ENCODE results near the gene RNFT2. TPM values are rescaled to one million over a fixed set of nuclear protein-coding genes. Genes with fewer than 3 reads are reported as not detected.

Gene RNFT2
- polyA plus RNA-seq, 1 donor from 2014 or later: 20.6 TPM

DNA sequence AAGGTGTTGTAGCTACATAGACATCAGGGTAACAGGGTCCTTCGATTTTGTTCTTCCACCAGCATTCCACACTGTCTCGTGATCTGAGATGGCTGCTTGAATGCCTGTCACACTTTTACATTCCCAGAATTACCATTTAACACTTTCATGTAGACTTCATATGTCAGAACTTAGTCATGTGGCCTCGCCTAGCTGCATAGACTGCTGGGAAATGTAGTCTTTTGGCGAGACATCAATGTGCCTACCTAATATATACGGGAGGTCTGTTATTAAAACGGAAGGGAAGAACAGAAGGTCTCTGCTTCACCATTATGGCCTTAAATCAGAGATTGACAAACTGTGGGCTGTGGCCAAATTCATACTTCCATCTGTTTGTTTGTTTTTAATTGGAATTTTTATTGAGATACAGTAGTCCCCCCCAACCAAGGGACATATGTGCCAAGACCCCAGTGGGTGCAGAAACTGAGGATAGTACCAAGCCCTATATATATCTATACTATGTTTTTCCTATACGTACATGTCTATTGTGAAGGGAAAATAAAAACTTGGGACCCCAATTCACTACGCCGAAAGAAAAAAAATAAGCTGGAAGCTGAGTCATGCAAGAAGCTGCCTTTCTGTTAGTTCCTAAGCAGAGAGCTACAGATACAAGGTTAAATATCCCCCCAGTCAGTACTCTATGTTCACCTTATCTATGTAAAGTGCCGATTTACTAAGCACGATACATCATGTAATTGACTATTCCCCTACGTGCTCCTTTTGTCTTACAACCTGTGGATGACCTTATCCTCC, 154.4 kb downstream of the RNFT2 start:
- TF ChIP-seq CTCF (IDR thresholded peaks at IDR 0.05; ENCODE audit: poor library complexity, severe bottlenecking) (no peak), SMC3 (conservative IDR thresholded peaks at IDR 0.05; ENCODE audit: poor library complexity) (no peak), TAF1 (IDR thresholded peaks at IDR 0.05; ENCODE audit: low read depth) (no peak), RAD21 (conservative IDR thresholded peaks at IDR 0.05) (no peak), MXI1 (conservative IDR thresholded peaks at IDR 0.05; ENCODE audit: poor library complexity, severe bottlenecking) (no peak), EZH2 (IDR thresholded peaks at IDR 0.05; ENCODE audit: borderline replicate concordance, insufficient read depth, low read length, poor library complexity, severe bottlenecking) (no peak), EP300 (conservative IDR thresholded peaks at IDR 0.05; ENCODE audit: poor library complexity, severe bottlenecking) (no peak), POLR2AphosphoS5 (IDR thresholded peaks at IDR 0.05) (no peak)
- TF ChIP-seq, protein P1, sequence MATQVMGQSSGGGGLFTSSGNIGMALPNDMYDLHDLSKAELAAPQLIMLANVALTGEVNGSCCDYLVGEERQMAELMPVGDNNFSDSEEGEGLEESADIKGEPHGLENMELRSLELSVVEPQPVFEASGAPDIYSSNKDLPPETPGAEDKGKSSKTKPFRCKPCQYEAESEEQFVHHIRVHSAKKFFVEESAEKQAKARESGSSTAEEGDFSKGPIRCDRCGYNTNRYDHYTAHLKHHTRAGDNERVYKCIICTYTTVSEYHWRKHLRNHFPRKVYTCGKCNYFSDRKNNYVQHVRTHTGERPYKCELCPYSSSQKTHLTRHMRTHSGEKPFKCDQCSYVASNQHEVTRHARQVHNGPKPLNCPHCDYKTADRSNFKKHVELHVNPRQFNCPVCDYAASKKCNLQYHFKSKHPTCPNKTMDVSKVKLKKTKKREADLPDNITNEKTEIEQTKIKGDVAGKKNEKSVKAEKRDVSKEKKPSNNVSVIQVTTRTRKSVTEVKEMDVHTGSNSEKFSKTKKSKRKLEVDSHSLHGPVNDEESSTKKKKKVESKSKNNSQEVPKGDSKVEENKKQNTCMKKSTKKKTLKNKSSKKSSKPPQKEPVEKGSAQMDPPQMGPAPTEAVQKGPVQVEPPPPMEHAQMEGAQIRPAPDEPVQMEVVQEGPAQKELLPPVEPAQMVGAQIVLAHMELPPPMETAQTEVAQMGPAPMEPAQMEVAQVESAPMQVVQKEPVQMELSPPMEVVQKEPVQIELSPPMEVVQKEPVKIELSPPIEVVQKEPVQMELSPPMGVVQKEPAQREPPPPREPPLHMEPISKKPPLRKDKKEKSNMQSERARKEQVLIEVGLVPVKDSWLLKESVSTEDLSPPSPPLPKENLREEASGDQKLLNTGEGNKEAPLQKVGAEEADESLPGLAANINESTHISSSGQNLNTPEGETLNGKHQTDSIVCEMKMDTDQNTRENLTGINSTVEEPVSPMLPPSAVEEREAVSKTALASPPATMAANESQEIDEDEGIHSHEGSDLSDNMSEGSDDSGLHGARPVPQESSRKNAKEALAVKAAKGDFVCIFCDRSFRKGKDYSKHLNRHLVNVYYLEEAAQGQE (IDR thresholded peaks at IDR 0.05; ENCODE audit: borderline replicate concordance): no peak
- H3K27ac ChIP-seq (ENCODE audit: low read length): no peak overlapping the region

GRCh38 chr12:116894913-116895312, 156.8 kb downstream of the RNFT2 start:
- H4K20me1 ChIP-seq (ENCODE audit: insufficient read depth): no peaks in the 10 kb centered on the region
- no peak overlapping the region for H3K9ac ChIP-seq (ENCODE audit: low read length)
- H3K4me3 ChIP-seq (ENCODE audit: low read length): no peak overlapping the region
- no peaks in the 10 kb centered on the region for H3K27me3 ChIP-seq (ENCODE audit: insufficient read depth, low read depth, low read length)
- H3K9me2 ChIP-seq (ENCODE audit: insufficient read depth, low read length): no peaks in the 10 kb centered on the region
- no peaks in the 10 kb centered on the region for H3K79me2 ChIP-seq (replicated peaks; ENCODE audit: insufficient read depth, low read length)
- no peaks in the 10 kb centered on the region for H3F3A ChIP-seq (ENCODE audit: insufficient read depth, low read length, poor library complexity, severe bottlenecking)
- H3K27ac ChIP-seq (ENCODE audit: low read length): no peak overlapping the region
- no peak overlapping the region for H3K4me2 ChIP-seq (ENCODE audit: low read length)
- H2AFZ ChIP-seq (ENCODE audit: low read depth, low read length): no peak overlapping the region
- no peaks in the 10 kb centered on the region for H3K9me3 ChIP-seq (ENCODE audit: low read length)
- no peaks in the 10 kb centered on the region for H3K36me3 ChIP-seq (ENCODE audit: insufficient read depth, low read length)
- no peak for TF ChIP-seq EZH2 (IDR thresholded peaks at IDR 0.05; ENCODE audit: borderline replicate concordance, insufficient read depth, low read length, poor library complexity, severe bottlenecking)
- no peak for TF ChIP-seq POLR2AphosphoS5 (IDR thresholded peaks at IDR 0.05)
- no peak for TF ChIP-seq SMC3 (conservative IDR thresholded peaks at IDR 0.05; ENCODE audit: poor library complexity)
- TF ChIP-seq MXI1 (conservative IDR thresholded peaks at IDR 0.05; ENCODE audit: poor library complexity, severe bottlenecking): no peak
- no peak for TF ChIP-seq TAF1 (IDR thresholded peaks at IDR 0.05; ENCODE audit: low read depth)
- TF ChIP-seq EP300 (conservative IDR thresholded peaks at IDR 0.05; ENCODE audit: poor library complexity, severe bottlenecking): no peak
- TF ChIP-seq, protein P1 (IDR thresholded peaks at IDR 0.05; ENCODE audit: borderline replicate concordance): no peak
- TF ChIP-seq RAD21 (conservative IDR thresholded peaks at IDR 0.05): no peak

More for the DNA sequence above, 154.4 kb downstream of the RNFT2 start:
- no peak overlapping the region for H2AFZ ChIP-seq (ENCODE audit: low read depth, low read length)
- H3K27me3 ChIP-seq (ENCODE audit: insufficient read depth, low read depth, low read length): no peaks in the 10 kb centered on the region
- H3K79me2 ChIP-seq (replicated peaks; ENCODE audit: insufficient read depth, low read length): no peaks in the 10 kb centered on the region
- H4K20me1 ChIP-seq (ENCODE audit: insufficient read depth): no peaks in the 10 kb centered on the region
- no peaks in the 10 kb centered on the region for H3K36me3 ChIP-seq (ENCODE audit: insufficient read depth, low read length)
- no peaks in the 10 kb centered on the region for H3K9me3 ChIP-seq (ENCODE audit: low read length)
- H3K4me3 ChIP-seq (ENCODE audit: low read length): no peak overlapping the region
- no peaks in the 10 kb centered on the region for H3F3A ChIP-seq (ENCODE audit: insufficient read depth, low read length, poor library complexity, severe bottlenecking)
- H3K9me2 ChIP-seq (ENCODE audit: insufficient read depth, low read length): no peaks in the 10 kb centered on the region
- H3K4me2 ChIP-seq (ENCODE audit: low read length): no peak overlapping the region
- no peak overlapping the region for H3K9ac ChIP-seq (ENCODE audit: low read length)

Measured in neural cell (in vitro differentiated cells).